Esophagus (tissue), 2 donors: ENCODE data around the gene MAP3K1. TPM values are rescaled to one million over a fixed set of nuclear protein-coding genes. Genes with fewer than 3 reads are reported as not detected.

Experiments used
- H3K27ac ChIP-seq, 2 donors: one replicate each; pipeline ENCODE4 v1.5.1; 2013; ENCODE audit warnings: low read depth in 2 of 2, mild to moderate bottlenecking in 2 of 2, inconsistent platforms in 1 of 2, low read length in 1 of 2, moderate library complexity in 1 of 2
- H3K27me3 ChIP-seq, 2 donors: one replicate each; pipeline ENCODE4 v1.6.1; 2013; ENCODE audit warnings: low read length in 2 of 2, control low read depth in 1 of 2, mild to moderate bottlenecking in 1 of 2; ENCODE audit not compliant: insufficient read depth in 2 of 2, control insufficient read depth in 1 of 2
- H3K36me3 ChIP-seq, 2 donors: one replicate each; pipeline ENCODE4 v1.6.1; 2013; ENCODE audit warnings: low read length in 1 of 2; ENCODE audit not compliant: control insufficient read depth in 2 of 2, insufficient read depth in 2 of 2
- H3K4me1 ChIP-seq, 2 donors: one replicate each; pipeline ENCODE4 v1.6.1; 2013; ENCODE audit warnings: low read length in 1 of 2; ENCODE audit not compliant: control insufficient read depth in 2 of 2, insufficient read depth in 2 of 2
- H3K4me3 ChIP-seq, 2 donors: one replicate each; pipeline ENCODE4 v1.5.1; 2013; ENCODE audit warnings: low read length in 2 of 2, mild to moderate bottlenecking in 2 of 2, low read depth in 1 of 2, moderate library complexity in 1 of 2
- H3K9me3 ChIP-seq, 2 donors: one replicate each; pipeline ENCODE4 v1.6.1; 2013; ENCODE audit warnings: mild to moderate bottlenecking in 2 of 2, low read depth in 1 of 2, low read length in 1 of 2, moderate library complexity in 1 of 2; ENCODE audit not compliant: control insufficient read depth in 2 of 2, insufficient read depth in 1 of 2
- WGBS, 2 donors: extraction: QIAGEN DNeasy Blood & Tissue Kit; methylation state at CpG; one replicate each; pipeline ENCODE4 v1.1.7; 2013; 5-methylcytosine and 5-hydroxymethylcytosine counted together
- polyA plus RNA-seq, 2 donors: library from polyadenylated mRNA; stranded (reverse); fragments of 200-250 nt; gene quantifications; one replicate each; pipeline ENCODE4 v1.2.3, GENCODE V29; 2013
- donor health status: healthy with polysubstance abuse.
- donor health status: Bipolar disorder and iron deficiency.

MAP3K1 gene
- polyA plus RNA-seq, 2 donors: 7.0 to 10.0 TPM

GRCh38 chr5:56852228-56853000 is 37.1 kb downstream of the MAP3K1 start:
- no peaks in the 10 kb centered on the region for H3K36me3 ChIP-seq
- peaks cover 0 to 5% of the 10 kb centered on the region in 2 donors for H3K4me1 ChIP-seq
- 59 to 70% methylated on average over 3 of the region's 3 CpGs for WGBS, 2 donors
- H3K9me3 ChIP-seq: no peaks in the 10 kb centered on the region
- H3K4me3 ChIP-seq: no peak overlapping the region
- no peaks in the 10 kb centered on the region for H3K27me3 ChIP-seq
- H3K27ac ChIP-seq: no peak overlapping the region

GRCh38 chr5:56853698-56854097 is 38.3 kb downstream of the MAP3K1 start:
- 76 to 77% methylated on average over 4 of the region's 4 CpGs for WGBS, 2 donors
- H3K9me3 ChIP-seq: no peaks in the 10 kb centered on the region
- H3K4me1 ChIP-seq: peaks cover 0 to 3% of the 10 kb centered on the region in 2 donors
- H3K27ac ChIP-seq: no peak overlapping the region
- H3K4me3 ChIP-seq: no peak overlapping the region
- H3K36me3 ChIP-seq: peaks cover 0 to 3% of the 10 kb centered on the region in 2 donors
- H3K27me3 ChIP-seq: no peaks in the 10 kb centered on the region

GRCh38 chr5:56854920-56855319 is 39.6 kb downstream of the MAP3K1 start:
- Histone ChIP-seq H3K36me3 (peaks cover 0 to 3% of the 10 kb centered on the region in 2 donors), H3K9me3 (no peaks in the 10 kb centered on the region), H3K27me3 (no peaks in the 10 kb centered on the region), H3K27ac (no peak overlapping the region), H3K4me3 (no peak overlapping the region), H3K4me1 (no peaks in the 10 kb centered on the region)
- 93 to 95% methylated on average over 1 of the region's 1 CpG for WGBS, 2 donors

- 68 to 77% methylated on average over 5 of the region's 5 CpGs for WGBS, 2 donors
- no peak overlapping the region for H3K4me3 ChIP-seq
- no peaks in the 10 kb centered on the region for H3K9me3 ChIP-seq
- H3K27me3 ChIP-seq: no peaks in the 10 kb centered on the region
- no peak overlapping the region for H3K27ac ChIP-seq
- no peaks in the 10 kb centered on the region for H3K4me1 ChIP-seq
- peaks cover 0 to 3% of the 10 kb centered on the region in 2 donors for H3K36me3 ChIP-seq
Observed at GRCh38 chr5:56856541-56857178, 41.3 kb downstream of the MAP3K1 start.

- no peak overlapping the region for H3K4me3 ChIP-seq
- H3K27me3 ChIP-seq: no peaks in the 10 kb centered on the region
- WGBS, 2 donors: 70 to 88% methylated on average over 2 of the region's 2 CpGs
- H3K27ac ChIP-seq: no peak overlapping the region
- no peaks in the 10 kb centered on the region for H3K4me1 ChIP-seq
- H3K36me3 ChIP-seq: peaks cover 0 to 3% of the 10 kb centered on the region in 2 donors
- no peaks in the 10 kb centered on the region for H3K9me3 ChIP-seq
Observed at GRCh38 chr5:56858777-56859442, 43.6 kb downstream of the MAP3K1 start.

- H3K27ac ChIP-seq: no peak overlapping the region
- peaks cover 3 to 6% of the 10 kb centered on the region in 2 donors for H3K36me3 ChIP-seq
- no peaks in the 10 kb centered on the region for H3K4me1 ChIP-seq
- no peak overlapping the region for H3K4me3 ChIP-seq
- H3K9me3 ChIP-seq: no peaks in the 10 kb centered on the region
- H3K27me3 ChIP-seq: no peaks in the 10 kb centered on the region
- WGBS, 2 donors: 80 to 89% methylated on average over 4 of the region's 4 CpGs
Observed at GRCh38 chr5:56861893-56862485, 46.6 kb downstream of the MAP3K1 start.

- Histone ChIP-seq H3K27ac (no peak overlapping the region), H3K4me3 (no peak overlapping the region), H3K9me3 (no peaks in the 10 kb centered on the region), H3K36me3 (peaks cover 3% of the 10 kb centered on the region in 2 donors), H3K4me1 (no peaks in the 10 kb centered on the region), H3K27me3 (no peaks in the 10 kb centered on the region)
- 88 to 97% methylated on average over 3 of the region's 3 CpGs for WGBS, 2 donors
Observed at GRCh38 chr5:56862909-56863308, 47.6 kb downstream of the MAP3K1 start.

GRCh38 chr5:56871777-56872176 is 56.4 kb downstream of the MAP3K1 start:
- Histone ChIP-seq H3K9me3 (no peaks in the 10 kb centered on the region), H3K36me3 (peaks cover 0 to 2% of the 10 kb centered on the region in 2 donors), H3K27ac (no peak overlapping the region), H3K4me3 (no peak overlapping the region), H3K4me1 (no peaks in the 10 kb centered on the region), H3K27me3 (no peaks in the 10 kb centered on the region)
- WGBS, 2 donors: 87 to 92% methylated on average over 2 of the region's 2 CpGs

- no peak overlapping the region for H3K4me3 ChIP-seq
- WGBS, 2 donors: 76 to 79% methylated on average over 3 of the region's 3 CpGs
- no peaks in the 10 kb centered on the region for H3K9me3 ChIP-seq
- H3K27ac ChIP-seq: no peak overlapping the region
- no peaks in the 10 kb centered on the region for H3K27me3 ChIP-seq
- peaks cover 2 to 4% of the 10 kb centered on the region in 2 donors for H3K36me3 ChIP-seq
- no peaks in the 10 kb centered on the region for H3K4me1 ChIP-seq
Observed at GRCh38 chr5:56873056-56873455, 57.7 kb downstream of the MAP3K1 start.
